Neural cell (in vitro differentiated cells): ENCODE measurements around the gene TOX4. TPM values are rescaled to one million over a fixed set of nuclear protein-coding genes. Genes with fewer than 3 reads are reported as not detected.

ENCODE experiments used
- H2AFZ ChIP-seq: fragments of 200-600, 300-800 bp; sonication (generic), shearing (Covaris generic); 2 replicates; pipeline ENCODE4 v1.6.0; 2014; ENCODE audit warnings: low read depth, mild to moderate bottlenecking, antibody characterized with exemption, low read length, moderate library complexity
- H3F3A ChIP-seq: fragments of 200-600 bp; shearing (Covaris generic); 2 replicates; pipeline ENCODE4 v1.6.1; 2016; ENCODE audit warnings: mild to moderate bottlenecking, moderate library complexity, mixed read lengths, antibody characterized with exemption, low read length; ENCODE audit not compliant: insufficient read depth, poor library complexity, severe bottlenecking
- H3K27ac ChIP-seq: fragments of 200-600, 300-800 bp; sonication (generic), shearing (Covaris generic); 2 replicates; pipeline ENCODE4 v1.5.1; 2014; ENCODE audit warnings: mild to moderate bottlenecking, low read length, moderate library complexity
- H3K27me3 ChIP-seq: fragments of 300-800, 200-600 bp; sonication (generic), shearing (Covaris generic); 2 replicates; pipeline ENCODE4 v1.6.0; 2014; ENCODE audit warnings: mild to moderate bottlenecking, low read depth, low read length, moderate library complexity; ENCODE audit not compliant: insufficient read depth
- H3K36me3 ChIP-seq: fragments of 300-800, 200-600 bp; sonication (generic), shearing (Covaris generic); 2 replicates; pipeline ENCODE4 v1.5.1; 2014; ENCODE audit warnings: mild to moderate bottlenecking, antibody characterized with exemption, low read length, moderate library complexity; ENCODE audit not compliant: insufficient read depth
- H3K4me2 ChIP-seq: fragments of 300-800, 200-600 bp; sonication (generic), shearing (Covaris generic); 2 replicates; pipeline ENCODE4 v1.6.0; 2014; ENCODE audit warnings: mild to moderate bottlenecking, low read length
- H3K4me3 ChIP-seq: fragments of 300-800, 200-600 bp; sonication (generic), shearing (Covaris generic); 2 replicates; pipeline ENCODE4 v1.5.1; 2014; ENCODE audit warnings: mild to moderate bottlenecking, low read length, moderate library complexity
- H3K79me2 ChIP-seq: fragments of 200-600 bp; shearing (Covaris generic); replicated peaks from 2 replicates; pipeline ENCODE4 v1.6.0; 2014; ENCODE audit warnings: mild to moderate bottlenecking, low read length, moderate library complexity; ENCODE audit not compliant: insufficient read depth
- H3K9ac ChIP-seq: fragments of 300-800, 200-600 bp; sonication (generic), shearing (Covaris generic); 2 replicates; pipeline ENCODE4 v1.6.1; 2016; ENCODE audit warnings: mild to moderate bottlenecking, low read length, mixed read lengths
- H3K9me2 ChIP-seq: fragments of 200-600 bp; shearing (Covaris generic); 2 replicates; pipeline ENCODE4 v1.6.1; 2016; ENCODE audit warnings: mild to moderate bottlenecking, low read length, mixed read lengths; ENCODE audit not compliant: insufficient read depth
- H3K9me3 ChIP-seq: fragments of 200-600, 300-800 bp; sonication (generic), shearing (Covaris generic); 2 replicates; pipeline ENCODE4 v1.6.1; 2016; ENCODE audit warnings: mild to moderate bottlenecking, mixed run types, low read length, moderate library complexity, mixed read lengths
- H4K20me1 ChIP-seq: fragments of 200-600 bp; shearing (Covaris generic); 2 replicates; pipeline ENCODE4 v1.6.1; 2016; ENCODE audit warnings: mild to moderate bottlenecking, mixed run types; ENCODE audit not compliant: insufficient read depth
- CTCF ChIP-seq: fragments of 450-650 bp; IDR thresholded peaks from 2 replicates; pipeline ENCODE4 v1.5.1; 2014; ENCODE audit warnings: antibody characterized with exemption, mild to moderate bottlenecking, moderate library complexity; ENCODE audit not compliant: poor library complexity, severe bottlenecking
- EP300 ChIP-seq: fragments of 450-650 bp; conservative IDR thresholded peaks from 2 replicates; pipeline ENCODE4 v1.6.1; 2014; ENCODE audit warnings: antibody characterized with exemption, mild to moderate bottlenecking, moderate library complexity; ENCODE audit not compliant: poor library complexity, severe bottlenecking
- EZH2 ChIP-seq: fragments of 200-600, 300-800 bp; shearing (Covaris generic), sonication (generic); IDR thresholded peaks from 2 replicates; pipeline ENCODE4 v1.6.1; 2014; ENCODE audit warnings: antibody characterized with exemption, low read length, borderline replicate concordance, mild to moderate bottlenecking; ENCODE audit not compliant: insufficient read depth, poor library complexity, severe bottlenecking
- MXI1 ChIP-seq: fragments of 450-650 bp; conservative IDR thresholded peaks from 2 replicates; pipeline ENCODE4 v1.6.1; 2014; ENCODE audit warnings: antibody characterized with exemption, mild to moderate bottlenecking; ENCODE audit not compliant: poor library complexity, severe bottlenecking
- POLR2AphosphoS5 ChIP-seq: IDR thresholded peaks from 2 replicates; pipeline ENCODE4 v1.6.1; 2012
- RAD21 ChIP-seq: fragments of 450-650 bp; conservative IDR thresholded peaks from 2 replicates; pipeline ENCODE4 v1.6.1; 2014; ENCODE audit warnings: antibody characterized with exemption, mild to moderate bottlenecking, moderate library complexity
- REST ChIP-seq: IDR thresholded peaks from 2 replicates; pipeline ENCODE4 v1.6.1; 2012; ENCODE audit warnings: borderline replicate concordance
- SMC3 ChIP-seq: fragments of 450-650 bp; conservative IDR thresholded peaks from 2 replicates; pipeline ENCODE4 v1.6.1; 2014; ENCODE audit warnings: antibody characterized with exemption, mild to moderate bottlenecking, moderate library complexity; ENCODE audit not compliant: poor library complexity
- TAF1 ChIP-seq: IDR thresholded peaks from 2 replicates; pipeline ENCODE4 v1.6.1; 2012; ENCODE audit warnings: low read depth
- polyA plus RNA-seq: library from polyadenylated mRNA; depleted of rRNA; stranded (reverse); fragments of >200 nt; gene quantifications from 2 replicates; pipeline ENCODE4 v1.2.3, GENCODE V29; 2014

TOX4 gene
- polyA plus RNA-seq, 1 donor from 2014 or later: 56.8 TPM

- Histone ChIP-seq H3K9me2 (no peaks in the 10 kb centered on the region), H4K20me1 (no peaks in the 10 kb centered on the region), H3K36me3 (no peaks in the 10 kb centered on the region), H3K4me3 (no peak overlapping the region), H3K4me2 (no peak overlapping the region), H2AFZ (no peak overlapping the region), H3K79me2 (peaks cover 18% of the 10 kb centered on the region), H3K9me3 (no peaks in the 10 kb centered on the region), H3K27ac (no peak overlapping the region), H3K27me3 (no peaks in the 10 kb centered on the region), H3K9ac (no peak overlapping the region), H3F3A (no peaks in the 10 kb centered on the region)
- TF ChIP-seq RAD21: no peak
- no peak for TF ChIP-seq POLR2AphosphoS5
- TF ChIP-seq EP300: no peak
- no peak for TF ChIP-seq TAF1
- TF ChIP-seq MXI1: no peak
These were observed 37.3 kb downstream of the TOX4 start for GRCh38 chr14:21514341-21514740.

- Histone ChIP-seq H3K4me3 (no peak overlapping the region), H3K9me3 (no peaks in the 10 kb centered on the region), H3K9ac (no peak overlapping the region), H3K4me2 (no peak overlapping the region), H3K27ac (no peak overlapping the region), H3K79me2 (peaks cover 2% of the 10 kb centered on the region), H3K27me3 (no peaks in the 10 kb centered on the region), H3K9me2 (no peaks in the 10 kb centered on the region), H2AFZ (no peak overlapping the region), H4K20me1 (no peaks in the 10 kb centered on the region), H3K36me3 (peaks cover 7% of the 10 kb centered on the region), H3F3A (no peaks in the 10 kb centered on the region)
- TF ChIP-seq MXI1: no peak
- no peak for TF ChIP-seq EZH2
- no peak for TF ChIP-seq TAF1
- no peak for TF ChIP-seq EP300
- TF ChIP-seq CTCF: no peak
- no peak for TF ChIP-seq REST
- TF ChIP-seq RAD21: no peak
- no peak for TF ChIP-seq SMC3
- TF ChIP-seq POLR2AphosphoS5: no peak
These were observed 41.7 kb downstream of the TOX4 start for GRCh38 chr14:21518725-21519124.
